GM21360 (cell line): ENCODE data around the gene HUNK.

Experiments used
- ATAC-seq: cut with Tn5 transposase; IDR thresholded peaks from one replicate; pipeline ENCODE4 v1.9.1; 2021; ENCODE audit warnings: mild to moderate bottlenecking, moderate library complexity; ENCODE audit not compliant: unreplicated experiment

HUNK gene

DNA sequence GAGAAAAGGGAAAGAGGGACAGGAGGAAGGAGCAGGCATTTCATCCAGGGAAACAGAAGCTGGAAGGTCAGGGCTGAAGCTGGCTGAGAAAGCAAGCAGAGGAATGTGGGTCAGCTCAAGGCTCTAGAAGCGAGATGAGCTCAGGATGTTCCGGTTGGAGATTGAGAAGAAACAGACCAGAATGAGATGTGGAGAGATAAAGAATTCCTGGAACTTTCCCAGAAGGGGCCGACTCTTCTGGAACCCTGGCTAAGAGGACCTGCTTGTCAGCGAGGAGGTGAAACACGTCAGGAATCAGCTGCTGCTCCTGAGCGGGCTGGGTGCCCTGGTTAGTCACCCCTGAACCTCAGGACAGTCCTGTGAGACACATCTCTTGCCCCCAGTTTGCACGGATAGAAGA, 75.9 kb downstream of the HUNK start:
- ATAC-seq = no peak

DNA sequence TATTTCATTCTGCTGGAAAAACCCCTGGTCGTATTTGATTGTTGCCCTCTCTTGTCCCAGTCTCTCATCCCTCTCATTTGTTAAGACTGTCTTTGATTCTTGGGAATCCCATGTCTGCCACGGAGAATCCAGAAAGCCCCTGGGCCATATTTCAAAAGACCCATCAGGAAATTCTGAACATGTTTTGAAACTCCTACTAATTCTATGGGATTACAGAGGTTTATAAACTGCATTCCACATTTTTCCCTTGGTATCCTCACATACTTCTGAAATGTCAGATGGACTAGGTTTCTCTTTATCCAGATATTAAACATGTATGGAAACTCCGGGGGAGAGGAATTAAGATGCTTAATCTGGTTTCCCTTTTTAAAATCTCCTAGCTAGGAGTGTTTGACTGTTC, 80.0 kb downstream of the HUNK start:
- ATAC-seq = no peak

- ATAC-seq = no peak
Measured at GRCh38 chr21:31957631-31958030, 84.8 kb downstream of the HUNK start.

DNA sequence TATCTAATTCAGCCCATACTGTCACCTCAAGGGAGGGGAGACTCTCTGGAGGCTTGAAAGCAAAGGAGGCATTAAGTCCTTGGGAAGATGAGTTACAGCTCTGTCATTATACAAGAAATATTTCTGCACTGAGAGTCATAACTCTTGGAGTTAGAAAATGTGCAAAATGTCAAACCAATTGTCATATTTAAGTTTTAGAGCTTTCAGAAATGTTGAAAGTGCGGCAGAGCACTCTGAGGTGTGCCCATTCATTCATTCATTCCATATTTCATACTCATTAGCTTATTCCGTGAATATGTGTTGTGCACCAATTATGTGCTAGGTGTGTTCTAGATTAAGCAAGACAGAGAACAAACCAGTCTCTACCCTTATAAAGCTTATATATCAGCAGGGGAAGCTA, 87.1 kb downstream of the HUNK start:
- no peak for ATAC-seq

DNA sequence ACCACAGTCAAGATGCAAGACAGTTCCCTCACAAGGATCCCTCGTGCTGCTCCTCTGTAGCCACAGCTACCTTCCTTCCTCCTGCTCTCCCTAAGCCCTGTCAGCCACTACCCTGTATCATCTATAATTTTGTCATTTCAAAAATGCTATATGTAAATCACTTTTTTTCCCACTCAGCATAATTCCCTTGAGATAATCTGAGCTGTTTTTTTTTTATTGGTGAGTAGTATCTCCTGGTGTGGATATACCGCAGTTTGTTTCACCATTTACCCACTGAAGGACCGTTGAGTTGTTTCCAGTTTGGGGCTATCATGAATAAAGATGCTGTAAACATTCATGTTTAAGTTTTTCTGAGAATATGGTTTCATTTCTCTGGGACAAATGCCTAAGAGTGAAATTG, 88.2 kb downstream of the HUNK start:
- no peak for ATAC-seq

DNA sequence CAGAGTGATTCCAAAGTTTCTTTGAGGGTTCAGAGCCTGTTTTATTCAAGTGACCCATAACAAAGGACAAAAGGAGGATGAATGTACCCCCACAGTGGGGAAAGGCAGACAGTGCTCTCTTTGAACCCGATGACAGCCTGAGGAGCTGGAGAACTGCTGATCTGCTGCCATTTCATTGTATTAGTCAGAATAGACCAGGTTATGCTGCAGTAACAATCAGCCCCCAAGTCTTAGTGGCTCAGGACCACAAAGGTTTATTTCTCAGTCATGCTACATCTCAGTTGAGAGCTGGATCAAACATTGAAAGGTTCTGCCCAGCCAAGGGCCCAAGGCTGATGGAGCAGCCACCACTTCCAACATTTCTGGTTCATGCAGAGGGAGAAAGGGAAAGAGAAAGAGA, 88.9 kb downstream of the HUNK start:
- ATAC-seq = no peak

GRCh38 chr21:31964692-31965091, 91.9 kb downstream of the HUNK start:
- no peak for ATAC-seq

- ATAC-seq = no peak
Measured at GRCh38 chr21:31967334-31967733, 94.5 kb downstream of the HUNK start.

DNA sequence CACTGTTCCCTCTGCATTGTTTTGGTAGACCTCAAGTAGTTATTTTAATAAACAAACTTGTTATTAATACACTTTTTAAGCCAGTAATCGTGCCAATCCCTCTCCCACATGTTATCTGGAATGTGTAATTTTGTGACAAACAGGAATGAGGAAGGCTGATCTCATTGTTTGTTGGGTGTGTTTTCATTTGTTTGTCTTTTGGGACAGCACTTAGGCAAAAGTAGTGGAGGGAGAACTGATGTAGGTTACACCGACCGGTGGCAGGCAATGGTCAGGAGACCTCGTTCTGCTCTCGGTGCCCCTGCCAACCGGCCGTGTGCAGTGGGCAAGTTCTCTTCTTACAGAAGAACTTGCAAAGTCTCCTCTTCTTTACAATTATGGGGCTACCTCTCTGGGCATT, 99.8 kb downstream of the HUNK start:
- ATAC-seq = no peak

GRCh38 chr21:31973402-31973944, 100.7 kb downstream of the HUNK start:
- ATAC-seq = no peak

- no peak for ATAC-seq
Measured at GRCh38 chr21:31974454-31974985, 101.7 kb downstream of the HUNK start.

DNA sequence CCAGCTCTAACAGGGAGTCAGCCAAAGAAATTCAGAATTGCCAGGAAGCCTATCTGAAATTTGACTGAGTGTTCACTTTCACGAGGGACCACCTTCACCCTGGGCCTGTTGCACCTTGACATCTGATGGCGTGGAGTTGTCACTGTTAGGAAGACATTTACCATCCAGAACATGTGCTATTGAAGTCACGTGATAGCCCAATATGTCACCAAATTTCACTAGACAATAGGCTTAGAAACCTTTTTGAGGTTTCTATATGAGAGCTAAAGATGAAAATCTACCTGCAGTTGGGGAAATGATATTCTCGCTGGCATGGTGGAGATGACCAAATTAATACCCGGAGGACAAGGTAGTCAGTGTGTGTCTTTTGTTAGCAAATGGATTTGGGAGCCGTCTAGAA, 102.7 kb downstream of the HUNK start:
- no peak for ATAC-seq

DNA sequence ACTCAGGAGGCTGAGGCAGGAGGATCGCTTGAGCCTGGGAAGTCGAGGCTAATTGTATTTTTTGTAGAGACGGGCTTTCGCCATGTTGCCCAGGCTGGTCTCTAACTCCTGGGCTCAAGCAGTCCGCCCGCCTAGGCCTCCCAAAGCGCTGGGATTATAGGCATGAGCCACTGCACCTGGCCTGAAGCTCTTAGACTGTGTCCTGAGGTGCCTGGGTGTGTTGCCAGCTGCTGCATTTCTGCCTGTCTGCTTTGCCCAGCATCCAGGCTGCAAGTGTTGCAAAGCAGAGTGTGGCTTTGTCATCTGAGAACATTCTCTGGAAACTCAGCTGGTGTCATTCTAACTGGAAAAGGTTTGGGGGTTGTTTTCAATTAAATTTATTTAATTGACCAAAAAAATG, 105.0 kb downstream of the HUNK start:
- no peak for ATAC-seq

DNA sequence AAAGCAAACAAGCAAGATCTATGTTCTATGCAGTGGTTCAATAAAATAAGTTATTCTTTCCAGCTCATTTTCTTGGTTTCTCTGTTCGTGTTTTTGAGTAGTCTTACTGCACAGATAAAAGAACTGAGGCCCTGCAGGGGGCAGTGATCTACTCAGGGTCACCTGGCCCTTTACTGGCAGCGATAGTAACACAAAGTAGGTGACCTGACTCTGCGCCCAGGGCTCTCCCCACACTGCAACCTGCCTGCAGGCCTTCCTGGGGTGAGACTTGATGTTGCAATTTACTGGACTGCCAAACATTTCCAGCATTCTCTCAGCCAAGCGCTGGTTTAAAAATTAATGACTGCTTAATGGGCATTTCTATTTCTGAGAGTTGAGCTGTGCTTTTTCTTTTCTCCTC, 110.3 kb downstream of the HUNK start:
- ATAC-seq = no peak

DNA sequence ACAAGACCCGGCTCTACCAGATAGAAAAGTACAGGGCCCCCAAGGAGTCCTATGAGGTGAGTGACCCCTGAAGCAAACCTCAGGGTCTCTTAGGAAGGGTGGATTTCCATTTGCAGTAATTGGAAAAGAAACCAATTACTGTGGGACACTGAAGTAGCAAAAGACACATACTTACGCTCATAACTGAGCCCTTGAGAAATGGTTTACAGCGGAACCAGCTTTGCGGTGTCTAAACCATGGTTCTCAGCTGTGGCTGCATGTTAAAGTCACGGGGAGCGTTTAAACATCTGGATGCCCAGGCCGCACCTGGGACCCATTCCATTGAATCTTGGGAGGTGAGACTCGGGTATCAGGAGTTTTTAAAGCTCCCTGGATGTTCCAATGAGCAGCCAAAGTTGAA, 110.7 kb downstream of the HUNK start:
- ATAC-seq = no peak

DNA sequence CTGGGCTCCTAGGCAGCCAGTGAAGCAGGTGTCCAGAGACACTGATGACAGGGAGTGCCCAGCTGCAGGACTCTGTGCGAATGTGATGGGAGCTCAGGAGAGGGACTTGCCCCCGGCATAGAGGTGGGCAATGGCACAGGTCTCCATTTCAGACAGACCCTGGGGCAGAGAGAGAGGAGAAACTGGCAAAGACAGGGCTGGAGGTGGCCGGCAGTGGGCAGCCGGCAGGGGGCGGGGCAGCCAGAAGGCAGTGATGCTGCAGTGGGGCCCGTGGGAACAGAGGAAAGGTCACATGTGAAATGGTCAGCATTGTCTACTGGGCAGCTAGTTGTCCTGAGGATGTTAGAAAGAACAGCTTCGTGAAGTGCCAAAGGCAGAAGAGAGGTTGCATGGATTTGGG, 112.6 kb downstream of the HUNK start:
- ATAC-seq = no peak

DNA sequence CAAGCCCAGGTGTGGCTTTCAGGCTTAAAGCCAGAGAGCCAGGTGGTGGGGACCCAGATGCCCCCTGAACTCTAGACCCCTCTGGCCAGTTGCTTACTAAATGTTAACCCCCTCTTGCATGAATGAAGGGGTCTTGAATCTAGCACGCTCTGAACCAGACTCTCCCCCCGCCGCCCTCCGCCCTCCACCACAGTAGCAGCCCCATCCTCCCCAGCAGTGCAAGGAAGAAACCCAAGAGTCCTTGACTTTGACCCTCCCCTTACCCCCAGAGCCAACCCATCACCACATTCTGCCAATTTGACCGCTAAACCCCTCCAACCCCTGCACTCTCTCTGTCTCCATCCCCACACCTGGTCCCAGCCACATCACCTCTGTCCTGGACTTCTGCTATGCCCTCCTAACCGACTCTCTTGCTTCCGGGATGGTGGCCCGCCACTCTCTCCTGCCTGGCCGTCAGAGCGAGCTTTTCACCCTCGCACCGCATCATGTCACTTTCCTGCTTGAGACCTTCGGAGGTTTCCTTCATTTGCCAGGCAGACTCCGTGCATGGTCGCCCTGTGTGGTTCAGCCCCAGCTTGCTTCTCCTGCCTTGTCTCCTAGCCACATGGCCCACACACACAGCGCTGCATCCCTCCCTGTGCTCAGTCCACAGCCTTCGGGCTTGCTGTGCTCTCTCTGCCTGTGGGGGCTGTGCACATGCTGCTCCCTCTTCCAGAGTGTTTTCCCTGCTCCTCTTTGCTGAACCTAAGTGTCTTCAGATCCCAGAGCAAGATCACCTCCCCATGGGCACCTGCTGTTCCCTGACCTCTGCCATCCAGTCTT, 113.4 kb downstream of the HUNK start:
- ATAC-seq = no peak

GRCh38 chr21:31987696-31988095, 114.9 kb downstream of the HUNK start:
- no peak for ATAC-seq

- no peak for ATAC-seq
Measured at GRCh38 chr21:31988492-31989290, 115.9 kb downstream of the HUNK start.

DNA sequence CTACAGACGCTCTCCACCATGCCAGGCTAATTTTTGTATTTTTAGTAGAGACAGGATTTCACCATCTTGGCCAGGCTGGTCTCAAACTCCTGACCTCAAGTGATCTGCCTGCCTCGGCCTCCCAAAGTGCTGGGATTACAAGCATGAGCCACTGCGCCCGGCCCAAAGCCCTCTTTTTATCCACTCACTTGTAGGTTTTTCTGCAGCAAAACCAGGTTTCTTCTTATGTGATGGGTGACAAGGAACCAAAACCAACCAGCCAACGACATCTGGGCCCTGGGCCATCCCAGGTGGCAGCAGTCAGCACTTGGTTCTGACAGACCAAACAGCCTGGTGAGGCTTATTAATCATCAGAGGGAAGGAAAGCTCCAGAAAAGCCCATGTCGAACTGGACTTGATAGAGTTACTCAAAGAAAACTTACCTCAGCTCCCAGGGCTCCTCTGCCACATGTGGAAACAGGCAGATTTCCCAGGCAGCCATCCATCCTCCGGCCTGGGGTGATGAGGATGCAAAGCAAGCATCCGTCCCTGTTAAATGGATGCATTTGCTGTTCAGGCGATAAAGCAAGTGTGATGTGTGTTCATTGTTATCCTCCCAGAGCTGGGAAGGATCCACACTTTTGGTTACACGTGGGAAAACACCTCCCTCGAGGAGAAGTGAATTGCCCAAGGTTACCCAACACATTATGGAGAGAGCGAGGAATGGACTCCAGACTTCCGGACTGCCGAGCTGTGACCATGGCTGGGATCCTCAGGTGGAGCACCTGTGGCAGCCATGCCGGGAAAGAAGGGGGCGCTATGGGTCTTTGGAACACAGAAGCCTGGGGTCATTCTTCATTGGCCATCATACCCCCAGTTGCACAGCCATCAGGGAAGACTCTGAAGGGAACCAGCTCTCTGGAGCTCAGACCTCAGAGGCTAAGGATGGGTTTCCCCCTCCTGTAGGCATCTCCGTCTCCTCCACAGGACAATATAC, 118.8 kb downstream of the HUNK start:
- ATAC-seq = no peak

GRCh38 chr21:31992391-31992790, 119.6 kb downstream of the HUNK start:
- no peak for ATAC-seq
